ENCODE measurements around the gene BMP4.

- TF ChIP-seq EZH2 (IDR thresholded peaks at IDR 0.05; ENCODE audit: insufficient read depth, poor library complexity, severe bottlenecking) (no peak), EZH2phosphoT487 (IDR thresholded peaks at IDR 0.05; ENCODE audit: insufficient read depth, low read depth) (no peak)
These were observed 8.3 kb downstream of the BMP4 start for GRCh38 chr14:53948205-53948884.

All from GM23248 (cell line).